GM12878 (cell line): ENCODE results near the gene STX1B.

Experiments
- BHLHE40 ChIP-seq, 2 experiments: fragments of 450-650 bp in 1 of 2; IDR thresholded peaks; 2 replicates each; pipeline ENCODE4 v1.6.1; 2011 to 2017; ENCODE audit warnings: low read depth in 2 of 2, borderline replicate concordance in 1 of 2, improper control_type of control experiment in 1 of 2, low read length in 1 of 2, mild to moderate bottlenecking in 1 of 2
- CBX5 ChIP-seq: sonication (generic); IDR thresholded peaks from 2 replicates; pipeline ENCODE4 v1.6.1; 2016; ENCODE audit warnings: low read depth, moderate library complexity, mild to moderate bottlenecking, inconsistent platforms
- EGR1 ChIP-seq, 2 experiments: IDR thresholded peaks; 1 replicate in 1 of 2; 2 replicates in 1 of 2; pipeline ENCODE4 v1.6.1; 2011 to 2012; ENCODE audit warnings: low read depth in 2 of 2, low read length in 2 of 2, borderline replicate concordance in 1 of 2, mild to moderate bottlenecking in 1 of 2, moderate library complexity in 1 of 2
- EZH2 ChIP-seq: IDR thresholded peaks from 2 replicates; pipeline ENCODE4 v1.6.1; 2012; ENCODE audit warnings: low read depth, mild to moderate bottlenecking, control low read depth, inconsistent platforms, low read length, borderline replicate concordance; ENCODE audit not compliant: control insufficient read depth
- KLF5 ChIP-seq: fragments of 450-650 bp; IDR thresholded peaks from 2 replicates; pipeline ENCODE4 v1.6.1; 2014; ENCODE audit warnings: mild to moderate bottlenecking; ENCODE audit not compliant: partially characterized antibody
- POLR2A ChIP-seq: IDR thresholded peaks from 2 replicates; pipeline ENCODE4 v1.6.1; 2011; ENCODE audit warnings: low read depth, mild to moderate bottlenecking, low read length
- POLR2AphosphoS5 ChIP-seq: IDR thresholded peaks from 2 replicates; pipeline ENCODE4 v1.6.1; 2011; ENCODE audit warnings: mild to moderate bottlenecking, low read length, inconsistent platforms
- SIX5 ChIP-seq: IDR thresholded peaks from 2 replicates; pipeline ENCODE4 v1.6.1; 2011; ENCODE audit warnings: mild to moderate bottlenecking, low read depth, low read length, moderate library complexity; ENCODE audit not compliant: severe bottlenecking
- TAF1 ChIP-seq: IDR thresholded peaks from 2 replicates; pipeline ENCODE4 v1.6.1; 2011; ENCODE audit warnings: mild to moderate bottlenecking, low read depth, low read length, borderline replicate concordance
- TF ChIP-seq, protein P1 (sequence below), 3 experiments: IDR thresholded peaks in 2 of 3; conservative IDR thresholded peaks in 1 of 3; 2 replicates each; pipeline ENCODE4 v1.5.1; 2011; ENCODE audit warnings: low read depth in 3 of 3, low read length in 3 of 3, mild to moderate bottlenecking in 3 of 3, control low read depth in 2 of 3, moderate library complexity in 2 of 3, inconsistent platforms in 1 of 3, mixed read lengths in 1 of 3; ENCODE audit not compliant: control insufficient read depth in 2 of 3, insufficient read depth in 1 of 3; ENCODE audit errors: extremely low read depth in 1 of 3
- TF ChIP-seq, protein P2 (sequence below): fragments of 450-650 bp; IDR thresholded peaks from 2 replicates; pipeline ENCODE4 v1.6.1; 2017; ENCODE audit warnings: low read depth, mild to moderate bottlenecking, moderate library complexity

- TF ChIP-seq POLR2AphosphoS5 (0 out of 2 replicates have a peak, but pooled peaks have one; percentile 38), EGR1 (IDR thresholded peaks at IDR 0.05; ENCODE audit: borderline replicate concordance in 1 of 2, low read depth in 2 of 2, low read length in 2 of 2) (0 out of 3 replicates have a peak, but pooled peaks of 1 of the 2 experiments have one; percentile 21), CBX5 (no peak), EZH2 (no peak), POLR2A (peak; percentile 42; the same call in 1 of the 2 replicates), BHLHE40 (IDR thresholded peaks at IDR 0.05; ENCODE audit: borderline replicate concordance in 1 of 2, low read depth in 2 of 2, low read length in 1 of 2) (no peak), KLF5 (no peak), SIX5 (no peak), TAF1 (peak; percentile 41; the same call in 1 of the 2 replicates)
- TF ChIP-seq, protein P1, sequence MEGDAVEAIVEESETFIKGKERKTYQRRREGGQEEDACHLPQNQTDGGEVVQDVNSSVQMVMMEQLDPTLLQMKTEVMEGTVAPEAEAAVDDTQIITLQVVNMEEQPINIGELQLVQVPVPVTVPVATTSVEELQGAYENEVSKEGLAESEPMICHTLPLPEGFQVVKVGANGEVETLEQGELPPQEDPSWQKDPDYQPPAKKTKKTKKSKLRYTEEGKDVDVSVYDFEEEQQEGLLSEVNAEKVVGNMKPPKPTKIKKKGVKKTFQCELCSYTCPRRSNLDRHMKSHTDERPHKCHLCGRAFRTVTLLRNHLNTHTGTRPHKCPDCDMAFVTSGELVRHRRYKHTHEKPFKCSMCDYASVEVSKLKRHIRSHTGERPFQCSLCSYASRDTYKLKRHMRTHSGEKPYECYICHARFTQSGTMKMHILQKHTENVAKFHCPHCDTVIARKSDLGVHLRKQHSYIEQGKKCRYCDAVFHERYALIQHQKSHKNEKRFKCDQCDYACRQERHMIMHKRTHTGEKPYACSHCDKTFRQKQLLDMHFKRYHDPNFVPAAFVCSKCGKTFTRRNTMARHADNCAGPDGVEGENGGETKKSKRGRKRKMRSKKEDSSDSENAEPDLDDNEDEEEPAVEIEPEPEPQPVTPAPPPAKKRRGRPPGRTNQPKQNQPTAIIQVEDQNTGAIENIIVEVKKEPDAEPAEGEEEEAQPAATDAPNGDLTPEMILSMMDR (IDR thresholded peaks at IDR 0.05 in 2 of 3, conservative IDR thresholded peaks at IDR 0.05 in 1 of 3; ENCODE audit: control insufficient read depth in 2 of 3, extremely low read depth in 1 of 3, insufficient read depth in 1 of 3, low read depth in 3 of 3, low read length in 3 of 3): peak; percentile 18 to 30 (median 27); a peak in 5 of 6 replicates
- TF ChIP-seq, protein P2, sequence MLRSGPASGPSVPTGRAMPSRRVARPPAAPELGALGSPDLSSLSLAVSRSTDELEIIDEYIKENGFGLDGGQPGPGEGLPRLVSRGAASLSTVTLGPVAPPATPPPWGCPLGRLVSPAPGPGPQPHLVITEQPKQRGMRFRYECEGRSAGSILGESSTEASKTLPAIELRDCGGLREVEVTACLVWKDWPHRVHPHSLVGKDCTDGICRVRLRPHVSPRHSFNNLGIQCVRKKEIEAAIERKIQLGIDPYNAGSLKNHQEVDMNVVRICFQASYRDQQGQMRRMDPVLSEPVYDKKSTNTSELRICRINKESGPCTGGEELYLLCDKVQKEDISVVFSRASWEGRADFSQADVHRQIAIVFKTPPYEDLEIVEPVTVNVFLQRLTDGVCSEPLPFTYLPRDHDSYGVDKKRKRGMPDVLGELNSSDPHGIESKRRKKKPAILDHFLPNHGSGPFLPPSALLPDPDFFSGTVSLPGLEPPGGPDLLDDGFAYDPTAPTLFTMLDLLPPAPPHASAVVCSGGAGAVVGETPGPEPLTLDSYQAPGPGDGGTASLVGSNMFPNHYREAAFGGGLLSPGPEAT: no peak
Measured at GRCh38 chr16:30956601-30957455, 53.6 kb downstream of the STX1B start.
